Calu3 (cell line): ENCODE measurements around the gene EDAR. TPM values are rescaled to one million over a fixed set of nuclear protein-coding genes. Genes with fewer than 3 reads are reported as not detected.

ENCODE experiments used
- BruUV-seq: library from RNA; stranded (reverse); fragments of 400-500 nt; replicated peaks from 2 replicates; lab custom pipeline; 2021; lab: Mats Ljungman, UMichigan
- CTCF ChIA-PET: fragments of 300-600 bp; sonication (Branson Sonifier 250); formaldehyde crosslinking; loops from one replicate; lab custom pipeline; 2022; ENCODE audit warnings: antibody characterized with exemption; lab: Charles Lee
- DNase-seq: peaks from one replicate; pipeline ENCODE4 v3.0.0; 2022
- H3K27ac Mint-ChIP-seq: one replicate; pipeline ENCODE4 v1.8.0; 2022; ENCODE audit warnings: mixed read lengths; ENCODE audit not compliant: unreplicated experiment
- H3K27me3 Mint-ChIP-seq: one replicate; pipeline ENCODE4 v1.8.0; 2022; ENCODE audit warnings: mixed read lengths; ENCODE audit not compliant: unreplicated experiment
- H3K36me3 Mint-ChIP-seq: one replicate; pipeline ENCODE4 v1.8.0; 2022; ENCODE audit warnings: mild to moderate bottlenecking, moderate library complexity, mixed read lengths; ENCODE audit not compliant: insufficient read depth, unreplicated experiment
- H3K4me1 Mint-ChIP-seq: one replicate; pipeline ENCODE4 v1.8.0; 2022; ENCODE audit warnings: mild to moderate bottlenecking, low read depth, mixed read lengths; ENCODE audit not compliant: unreplicated experiment
- H3K4me3 Mint-ChIP-seq: one replicate; pipeline ENCODE4 v1.8.0; 2022; ENCODE audit warnings: mild to moderate bottlenecking, low read depth, moderate library complexity, mixed read lengths; ENCODE audit not compliant: unreplicated experiment
- H3K9me3 Mint-ChIP-seq: one replicate; pipeline ENCODE4 v1.8.0; 2022; ENCODE audit warnings: low read depth, mixed read lengths; ENCODE audit not compliant: unreplicated experiment
- intact Hi-C: fragments of 100-400 bp; cut with micrococcal nuclease; formaldehyde crosslinking; loops from one replicate; pipeline ENCODE4 v1.10.0; 2022; ENCODE audit not compliant: unreplicated experiment
- total RNA-seq: library from RNA; stranded (reverse); gene quantifications from 2 replicates; pipeline ENCODE4 v1.2.3, GENCODE V29; 2022
- TF ChIP-seq, protein P1 (sequence below): fragments of 200-600 bp; IDR thresholded peaks from one replicate; pipeline ENCODE4 v1.8.0; 2022; ENCODE audit warnings: antibody characterized with exemption; ENCODE audit not compliant: unreplicated experiment

EDAR gene
- total RNA-seq, 1 experiment from 2014 or later, result not detected

DNA sequence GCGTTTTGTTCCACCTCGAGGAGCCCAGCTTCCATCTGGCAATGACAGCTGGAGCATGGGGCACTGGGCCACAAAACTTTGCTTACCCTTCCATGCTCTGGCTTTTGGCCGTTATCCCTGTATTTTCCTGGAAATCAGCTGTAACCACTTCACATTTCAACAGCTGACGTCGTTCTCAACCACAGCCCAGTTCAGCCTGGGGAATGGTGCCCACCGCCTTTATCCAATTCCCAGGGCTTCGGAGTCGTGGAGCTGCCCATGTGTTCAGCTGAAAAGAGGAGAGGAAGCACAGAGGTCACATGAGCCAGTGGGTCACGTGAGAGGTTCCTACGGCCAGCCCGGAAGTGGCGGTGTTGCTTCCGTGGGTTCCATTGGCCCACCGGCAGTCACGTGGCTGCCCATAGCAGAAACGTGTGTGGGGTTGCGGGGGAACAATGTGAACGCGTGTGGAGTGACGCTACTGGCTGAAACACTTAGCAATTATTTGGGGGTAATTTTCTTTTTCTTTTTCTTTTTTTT lies 16.7 kb upstream of the EDAR start:
- Mint-ChIP-seq H3K9me3 (no peaks in the 10 kb centered on the region), H3K4me3 (no peak overlapping the region), H3K27ac (no peak overlapping the region), H3K4me1 (no peaks in the 10 kb centered on the region), H3K27me3 (peaks cover 37% of the 10 kb centered on the region), H3K36me3 (no peaks in the 10 kb centered on the region)
- TF ChIP-seq, protein P1, sequence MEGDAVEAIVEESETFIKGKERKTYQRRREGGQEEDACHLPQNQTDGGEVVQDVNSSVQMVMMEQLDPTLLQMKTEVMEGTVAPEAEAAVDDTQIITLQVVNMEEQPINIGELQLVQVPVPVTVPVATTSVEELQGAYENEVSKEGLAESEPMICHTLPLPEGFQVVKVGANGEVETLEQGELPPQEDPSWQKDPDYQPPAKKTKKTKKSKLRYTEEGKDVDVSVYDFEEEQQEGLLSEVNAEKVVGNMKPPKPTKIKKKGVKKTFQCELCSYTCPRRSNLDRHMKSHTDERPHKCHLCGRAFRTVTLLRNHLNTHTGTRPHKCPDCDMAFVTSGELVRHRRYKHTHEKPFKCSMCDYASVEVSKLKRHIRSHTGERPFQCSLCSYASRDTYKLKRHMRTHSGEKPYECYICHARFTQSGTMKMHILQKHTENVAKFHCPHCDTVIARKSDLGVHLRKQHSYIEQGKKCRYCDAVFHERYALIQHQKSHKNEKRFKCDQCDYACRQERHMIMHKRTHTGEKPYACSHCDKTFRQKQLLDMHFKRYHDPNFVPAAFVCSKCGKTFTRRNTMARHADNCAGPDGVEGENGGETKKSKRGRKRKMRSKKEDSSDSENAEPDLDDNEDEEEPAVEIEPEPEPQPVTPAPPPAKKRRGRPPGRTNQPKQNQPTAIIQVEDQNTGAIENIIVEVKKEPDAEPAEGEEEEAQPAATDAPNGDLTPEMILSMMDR, result no peak
- no TSS peak for BruUV-seq
- intact Hi-C loops, result no loop called here
- DNase-seq, result no peak
- CTCF ChIA-PET, result no interaction called here

GRCh38 chr2:109001201-109001600 lies 12.2 kb upstream of the EDAR start:
- Mint-ChIP-seq H3K9me3 (no peaks in the 10 kb centered on the region), H3K4me3 (no peak overlapping the region), H3K27me3 (peaks cover 35% of the 10 kb centered on the region), H3K36me3 (no peaks in the 10 kb centered on the region), H3K27ac (no peak overlapping the region), H3K4me1 (no peaks in the 10 kb centered on the region)
- BruUV-seq, result no TSS peak
- CTCF ChIA-PET, result interaction anchor here (0.6 kb wide), 1 partner anchor 31 kb away, joined by 4 read pairs; no protein-coding TSS in a partner anchor
- no peak for DNase-seq
- intact Hi-C loops, result no loop called here
- TF ChIP-seq, protein P1, result no peak

DNA sequence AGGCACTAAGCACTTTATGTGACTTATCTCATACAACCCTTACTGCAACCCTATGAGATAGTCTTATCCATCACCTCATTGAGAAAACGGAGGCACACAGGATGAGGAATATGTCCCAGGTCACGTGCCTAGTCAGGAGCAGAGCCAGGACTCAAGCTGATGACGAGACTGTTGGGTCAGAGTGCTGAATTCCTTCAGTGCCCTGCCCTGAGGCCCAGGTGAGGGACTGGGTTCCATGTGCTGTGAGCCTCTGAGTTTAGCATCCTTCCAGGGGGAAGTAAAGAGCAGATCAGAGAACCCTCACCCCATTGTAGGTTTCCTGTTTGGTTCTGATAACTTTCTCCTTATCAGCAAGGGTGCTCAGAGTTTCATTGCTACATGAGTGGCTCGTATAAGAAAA lies 11.7 kb upstream of the EDAR start:
- TF ChIP-seq, protein P1, result no peak
- Mint-ChIP-seq H3K4me3 (no peak overlapping the region), H3K4me1 (no peaks in the 10 kb centered on the region), H3K36me3 (no peaks in the 10 kb centered on the region), H3K9me3 (no peaks in the 10 kb centered on the region), H3K27ac (no peak overlapping the region), H3K27me3 (peaks cover 32% of the 10 kb centered on the region)
- intact Hi-C loops, result no loop called here
- no peak for DNase-seq
- CTCF ChIA-PET, result no interaction called here
- no TSS peak for BruUV-seq

DNA sequence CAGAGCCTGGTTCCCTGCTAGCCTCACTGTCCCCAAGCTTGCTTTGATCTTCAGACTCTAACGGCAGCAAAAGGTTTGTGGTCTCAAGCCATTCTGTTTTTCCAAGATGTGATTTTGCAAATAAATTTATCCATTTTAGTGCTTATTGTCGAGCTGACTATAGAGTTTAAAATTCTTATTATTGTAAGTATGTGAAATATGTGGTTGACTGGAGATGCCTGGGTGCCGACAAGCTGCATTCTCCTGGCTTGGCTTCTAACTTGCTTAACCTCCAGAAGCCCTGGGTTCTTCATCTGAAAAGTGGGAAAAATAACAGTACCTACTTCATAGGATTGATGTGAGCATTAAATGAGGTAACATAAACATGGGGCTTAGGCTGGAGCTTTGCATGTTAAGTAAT lies 9.9 kb upstream of the EDAR start:
- DNase-seq, result no peak
- TF ChIP-seq, protein P1, result no peak
- Mint-ChIP-seq H3K4me1 (no peaks in the 10 kb centered on the region), H3K27me3 (peaks cover 15% of the 10 kb centered on the region), H3K36me3 (no peaks in the 10 kb centered on the region), H3K4me3 (no peak overlapping the region), H3K27ac (no peak overlapping the region), H3K9me3 (no peaks in the 10 kb centered on the region)
- CTCF ChIA-PET, result no interaction called here
- BruUV-seq, result no TSS peak
- intact Hi-C loops, result no loop called here
